MCF 10A (cell line): ENCODE data around the gene TYR. TPM values are rescaled to one million over a fixed set of nuclear protein-coding genes. Genes with fewer than 3 reads are reported as not detected.

ENCODE experiments used
- BruUV-seq: library from RNA; stranded (reverse); fragments of 400-500 nt; replicated peaks from 2 replicates; lab custom pipeline; 2021; lab: Mats Ljungman, UMichigan
- CTCF ChIA-PET: fragments of 300-600 bp; sonication (Branson Sonifier 250); formaldehyde crosslinking; extraction: SDS; loops from one replicate; lab custom pipeline; 2021; ENCODE audit warnings: antibody characterized with exemption, inconsistent platforms; lab: Yijun Ruan, JAX
- POLR2A ChIA-PET: fragments of 300-600, 350-650 bp; sonication (Branson Sonifier 250); formaldehyde crosslinking; extraction: SDS; loops from one replicate; lab custom pipeline; 2020; ENCODE audit warnings: antibody characterized with exemption, inconsistent platforms; lab: Yijun Ruan, JAX
- DNase-seq: peaks from one replicate; pipeline ENCODE4 v3.0.0-alpha.2; 2018; ENCODE audit not compliant: unreplicated experiment
- H3K27ac Mint-ChIP-seq: one replicate; pipeline ENCODE4 v1.8.0; 2022; ENCODE audit warnings: mild to moderate bottlenecking, low read depth, mixed read lengths; ENCODE audit not compliant: unreplicated experiment
- H3K27me3 Mint-ChIP-seq: one replicate; pipeline ENCODE4 v1.8.0; 2022; ENCODE audit warnings: mixed read lengths; ENCODE audit not compliant: insufficient read depth, unreplicated experiment
- H3K36me3 Mint-ChIP-seq: one replicate; pipeline ENCODE4 v1.8.0; 2022; ENCODE audit warnings: mild to moderate bottlenecking, moderate library complexity, mixed read lengths; ENCODE audit not compliant: insufficient read depth, unreplicated experiment
- H3K4me1 Mint-ChIP-seq: one replicate; pipeline ENCODE4 v1.8.0; 2022; ENCODE audit warnings: mixed read lengths; ENCODE audit not compliant: insufficient read depth, unreplicated experiment
- H3K4me3 Mint-ChIP-seq: one replicate; pipeline ENCODE4 v1.8.0; 2022; ENCODE audit warnings: mild to moderate bottlenecking, moderate library complexity, mixed read lengths; ENCODE audit not compliant: unreplicated experiment
- H3K9me3 Mint-ChIP-seq: one replicate; pipeline ENCODE4 v1.8.0; 2022; ENCODE audit warnings: mixed read lengths; ENCODE audit not compliant: unreplicated experiment
- CTCF ChIP-seq: fragments of 200-600 bp; IDR thresholded peaks from one replicate; pipeline ENCODE4 v1.8.0; 2022; ENCODE audit warnings: antibody characterized with exemption, mild to moderate bottlenecking; ENCODE audit not compliant: unreplicated experiment
- intact Hi-C: fragments of 100-400 bp; cut with micrococcal nuclease; formaldehyde crosslinking; loops from 2 replicates; pipeline ENCODE4 v1.14.1; 2022
- total RNA-seq: library from RNA; stranded (reverse); gene quantifications from 2 replicates; pipeline ENCODE4 v1.2.3, GENCODE V29; 2022

Gene TYR
- total RNA-seq, 1 experiment from 2014 or later: not detected

GRCh38 chr11:89176938-89177337 lies 737 bp upstream of the TYR start:
- TF ChIP-seq CTCF: no peak
- no peak for DNase-seq
- no TSS peak for BruUV-seq
- intact Hi-C loops: loop anchor here (10.0 kb wide), 1 partner anchor 58 kb away; no protein-coding TSS in a partner anchor
- H3K27ac Mint-ChIP-seq: no peak overlapping the region
- ChIA-PET CTCF (interaction anchor here (0.8 kb wide), 1 partner anchor 501 kb away, joined by 5 read pairs; no protein-coding TSS in a partner anchor), POLR2A (no interaction called here)
- H3K4me3 Mint-ChIP-seq: no peak overlapping the region
- no peaks in the 10 kb centered on the region for H3K4me1 Mint-ChIP-seq
- H3K36me3 Mint-ChIP-seq: no peaks in the 10 kb centered on the region
- H3K9me3 Mint-ChIP-seq: no peaks in the 10 kb centered on the region
- H3K27me3 Mint-ChIP-seq: peaks cover 55% of the 10 kb centered on the region

- no peak for TF ChIP-seq CTCF
- ChIA-PET CTCF (no interaction called here), POLR2A (no interaction called here)
- no peak for DNase-seq
- no peaks in the 10 kb centered on the region for H3K4me1 Mint-ChIP-seq
- peaks cover 48% of the 10 kb centered on the region for H3K27me3 Mint-ChIP-seq
- no peaks in the 10 kb centered on the region for H3K36me3 Mint-ChIP-seq
- no peak overlapping the region for H3K27ac Mint-ChIP-seq
- H3K4me3 Mint-ChIP-seq: no peak overlapping the region
- intact Hi-C loops: no loop called here
- no TSS peak for BruUV-seq
- no peaks in the 10 kb centered on the region for H3K9me3 Mint-ChIP-seq
Measured at GRCh38 chr11:89181111-89181510, 3.4 kb downstream of the TYR start.

- no peak overlapping the region for H3K27ac Mint-ChIP-seq
Measured at GRCh38 chr11:89182773-89183518, 5.3 kb downstream of the TYR start.

More at GRCh38 chr11:89182773-89183518, 5.3 kb downstream of the TYR start:
- Mint-ChIP-seq H3K36me3 (no peaks in the 10 kb centered on the region), H3K9me3 (no peaks in the 10 kb centered on the region), H3K4me1 (no peaks in the 10 kb centered on the region), H3K4me3 (no peak overlapping the region), H3K27me3 (peaks cover 36% of the 10 kb centered on the region)
- no TSS peak for BruUV-seq
- intact Hi-C loops: no loop called here
- ChIA-PET POLR2A (no interaction called here), CTCF (interaction anchor here (0.6 kb wide), 2 partner anchors 670 to 931 kb away, joined by 3 to 4 read pairs; no protein-coding TSS in a partner anchor)
- DNase-seq: no peak
- no peak for TF ChIP-seq CTCF
